ENCODE measurements around the gene TBXA2R.

TBXA2R gene

DNA sequence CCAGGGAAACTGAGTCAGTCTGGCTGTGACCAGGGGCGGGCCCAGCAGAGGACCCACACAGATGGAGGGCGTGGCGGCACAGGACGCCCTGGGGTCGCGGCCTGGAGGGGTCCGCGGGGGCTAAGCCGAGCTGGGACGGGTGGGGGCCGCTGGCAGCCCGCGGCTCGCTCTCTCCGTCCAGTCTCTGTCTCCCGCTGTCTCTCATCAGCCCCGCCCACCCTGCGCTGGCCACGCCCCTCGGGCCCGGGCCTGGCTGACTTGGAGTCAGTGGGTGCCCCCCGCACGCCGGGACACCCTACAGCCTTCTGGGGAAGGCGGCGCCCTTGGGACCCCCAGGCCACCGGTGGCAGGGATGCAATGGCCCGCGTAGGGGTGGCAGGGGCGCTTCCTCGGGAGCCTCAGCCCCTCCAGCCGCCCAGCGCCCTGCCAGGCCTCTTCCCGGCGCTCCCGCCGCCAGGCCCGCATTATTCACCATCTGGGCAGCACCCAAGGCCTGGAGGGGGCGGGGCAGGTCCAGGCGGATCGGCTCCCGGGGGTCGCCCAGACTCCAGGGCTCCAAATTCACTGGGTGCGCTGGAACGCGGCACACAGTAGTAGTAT, at the start of gene TBXA2R:
TSS of gene TBXA2R (minus strand) at position 186 of the 600 bp plus-strand sequence. CDS start 6,241 bp downstream, outside the sequence.
- TF ChIP-seq, protein P1, sequence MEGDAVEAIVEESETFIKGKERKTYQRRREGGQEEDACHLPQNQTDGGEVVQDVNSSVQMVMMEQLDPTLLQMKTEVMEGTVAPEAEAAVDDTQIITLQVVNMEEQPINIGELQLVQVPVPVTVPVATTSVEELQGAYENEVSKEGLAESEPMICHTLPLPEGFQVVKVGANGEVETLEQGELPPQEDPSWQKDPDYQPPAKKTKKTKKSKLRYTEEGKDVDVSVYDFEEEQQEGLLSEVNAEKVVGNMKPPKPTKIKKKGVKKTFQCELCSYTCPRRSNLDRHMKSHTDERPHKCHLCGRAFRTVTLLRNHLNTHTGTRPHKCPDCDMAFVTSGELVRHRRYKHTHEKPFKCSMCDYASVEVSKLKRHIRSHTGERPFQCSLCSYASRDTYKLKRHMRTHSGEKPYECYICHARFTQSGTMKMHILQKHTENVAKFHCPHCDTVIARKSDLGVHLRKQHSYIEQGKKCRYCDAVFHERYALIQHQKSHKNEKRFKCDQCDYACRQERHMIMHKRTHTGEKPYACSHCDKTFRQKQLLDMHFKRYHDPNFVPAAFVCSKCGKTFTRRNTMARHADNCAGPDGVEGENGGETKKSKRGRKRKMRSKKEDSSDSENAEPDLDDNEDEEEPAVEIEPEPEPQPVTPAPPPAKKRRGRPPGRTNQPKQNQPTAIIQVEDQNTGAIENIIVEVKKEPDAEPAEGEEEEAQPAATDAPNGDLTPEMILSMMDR (IDR thresholded peaks at IDR 0.05) = no peak

DNA sequence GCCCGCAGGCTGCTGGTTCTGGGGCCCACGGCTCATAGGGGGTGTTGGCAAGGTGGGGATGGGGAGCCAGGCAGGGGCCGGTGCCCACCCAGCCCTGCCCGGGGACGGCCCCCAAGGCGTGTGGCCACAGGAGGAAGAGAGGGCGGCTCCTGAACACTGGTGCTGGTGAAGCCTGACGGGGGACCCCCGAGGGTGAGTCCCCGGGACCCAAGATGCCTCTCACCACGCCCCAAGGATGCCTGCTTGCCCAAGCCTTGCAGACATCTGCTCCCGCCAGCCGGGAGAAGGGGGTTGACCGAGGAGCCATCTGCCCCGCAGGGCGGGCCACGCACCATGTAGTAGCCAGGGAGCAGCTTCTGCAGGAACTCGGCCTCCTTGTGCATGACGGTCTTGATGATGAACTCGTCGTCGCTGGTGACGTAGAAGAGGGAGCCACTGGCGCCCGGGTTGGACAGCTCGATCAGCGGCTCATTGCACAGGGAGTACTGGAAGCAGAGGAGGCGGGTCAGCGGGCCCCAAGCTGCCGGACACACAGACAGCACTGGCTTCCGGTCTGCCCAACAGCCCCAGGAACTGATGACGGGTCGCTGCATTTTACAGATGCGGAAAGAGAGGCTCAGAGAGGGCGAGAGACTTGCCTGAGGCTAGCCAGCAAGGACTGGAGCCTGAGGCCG, 49.5 kb upstream of the TBXA2R start:
- TF ChIP-seq, protein P1 (IDR thresholded peaks at IDR 0.05) = no peak

DNA sequence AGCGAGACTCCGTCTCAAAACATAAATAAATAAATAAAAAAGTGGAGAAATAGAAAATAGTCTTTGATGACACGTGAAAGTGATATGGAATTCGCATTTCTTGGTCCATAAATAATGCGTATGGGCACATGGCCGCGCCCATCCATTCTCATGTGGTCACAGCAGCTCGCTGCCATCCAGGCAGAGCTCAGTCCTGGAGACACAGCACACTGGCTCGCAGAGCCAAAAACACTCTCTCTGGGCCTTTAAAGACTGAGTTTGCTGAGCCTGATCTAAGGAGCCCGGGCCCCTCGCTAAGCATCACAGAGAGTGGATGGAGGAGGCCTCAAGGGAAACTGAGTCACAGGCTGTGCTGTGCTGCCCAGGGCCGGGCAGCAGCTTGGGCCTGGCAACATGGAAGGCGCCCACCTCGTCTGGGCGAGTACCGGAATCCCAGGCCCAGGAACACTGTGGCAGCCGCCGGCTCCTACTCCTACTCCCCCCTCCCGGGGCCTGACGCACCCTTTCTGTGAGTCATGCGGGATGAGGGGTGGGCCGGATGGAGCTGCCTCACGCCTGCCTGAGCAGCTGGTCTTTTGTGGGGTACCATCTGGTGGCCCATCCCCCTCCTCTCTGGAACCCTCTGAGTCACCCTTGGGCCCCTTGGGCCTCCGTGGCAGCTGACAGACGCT, 48.9 kb upstream of the TBXA2R start:
- TF ChIP-seq, protein P1 (IDR thresholded peaks at IDR 0.05) = no peak

DNA sequence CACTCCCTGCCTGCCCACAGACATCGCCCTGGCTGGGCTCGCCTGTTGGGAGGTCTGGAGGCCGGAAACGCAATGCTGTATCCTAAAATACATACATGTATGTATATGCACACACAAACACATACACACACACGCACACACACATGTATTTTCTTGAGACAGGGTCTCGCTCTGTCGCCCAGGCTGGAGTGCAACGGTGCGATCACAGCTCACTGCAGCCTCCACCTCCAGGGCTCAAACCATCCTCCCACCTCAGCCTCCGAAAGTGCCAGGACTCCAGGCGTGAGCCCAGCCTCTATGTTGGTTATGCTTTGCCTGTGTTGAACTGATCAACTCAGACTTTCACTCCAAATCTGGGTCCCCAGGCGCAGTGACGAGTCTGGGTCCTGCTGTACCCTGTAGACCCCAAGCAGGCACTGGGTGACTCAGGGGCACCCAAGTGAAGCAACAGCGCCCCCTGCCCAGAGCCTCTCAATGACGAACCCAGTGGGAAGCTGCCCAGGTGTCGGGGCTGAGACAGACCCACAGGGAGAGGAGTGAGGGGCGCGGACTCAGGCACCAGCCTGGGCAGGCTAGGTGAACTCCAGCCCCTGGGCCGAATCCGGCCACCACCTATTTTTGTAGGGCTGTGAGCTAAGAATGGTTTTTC, 47.3 kb upstream of the TBXA2R start:
- TF ChIP-seq, protein P1 (IDR thresholded peaks at IDR 0.05) = no peak

DNA sequence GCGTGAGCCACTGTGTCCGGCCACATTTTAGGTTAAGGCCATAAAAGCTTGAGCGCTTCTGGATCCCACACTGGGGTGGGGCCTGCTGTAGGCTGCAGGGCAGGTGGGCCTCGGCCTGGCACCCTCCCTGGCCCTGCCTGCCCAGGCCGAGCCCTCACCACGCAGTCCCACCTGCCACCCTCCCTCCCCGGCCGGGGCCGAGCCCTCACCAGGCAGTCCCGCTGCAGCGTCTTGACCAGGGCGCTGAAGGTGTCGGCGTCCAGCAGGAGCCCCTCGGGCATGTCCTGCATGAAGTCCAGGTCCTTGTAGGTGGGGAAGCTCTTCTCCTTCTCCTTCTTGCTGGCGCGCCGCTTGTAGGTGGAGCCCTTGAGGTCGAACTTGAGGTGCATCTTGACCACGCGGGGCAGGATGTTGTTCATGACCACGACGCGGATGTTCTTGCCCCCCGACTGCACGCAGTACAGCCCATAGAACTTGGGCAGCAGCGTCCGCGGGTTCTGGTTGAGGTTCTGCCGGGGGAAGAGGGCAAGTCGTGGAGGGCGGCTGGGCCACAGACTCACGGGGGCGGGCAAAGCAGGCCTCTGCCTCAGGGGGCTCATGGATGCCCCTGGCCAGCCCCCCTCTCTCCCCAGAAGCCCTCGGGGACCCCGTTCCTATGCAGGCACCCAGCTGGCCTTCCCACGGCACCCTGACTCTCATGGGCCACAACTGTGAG, 46.6 kb upstream of the TBXA2R start:
- TF ChIP-seq, protein P1 (IDR thresholded peaks at IDR 0.05) = no peak

DNA sequence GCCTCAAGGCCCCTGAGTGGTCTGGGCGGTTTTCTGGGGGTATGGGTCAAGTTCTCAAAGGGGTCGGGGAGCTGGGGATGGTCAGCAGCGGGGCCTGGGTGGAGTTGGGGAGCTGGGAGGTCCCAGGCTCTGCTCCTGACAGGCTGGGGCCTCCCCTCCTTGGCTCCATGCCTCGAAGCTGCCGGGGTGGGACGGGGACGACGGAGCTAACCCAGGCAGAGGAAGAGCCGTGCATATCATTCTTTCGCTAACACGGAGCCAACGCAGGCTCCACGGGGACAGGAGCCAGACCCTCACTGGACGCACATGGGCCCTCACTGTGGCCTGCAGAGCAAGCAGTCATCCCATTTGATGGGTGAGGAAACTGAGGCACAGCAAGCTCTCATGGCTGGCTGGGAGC, 45.7 kb upstream of the TBXA2R start:
- TF ChIP-seq, protein P1 (IDR thresholded peaks at IDR 0.05) = no peak

DNA sequence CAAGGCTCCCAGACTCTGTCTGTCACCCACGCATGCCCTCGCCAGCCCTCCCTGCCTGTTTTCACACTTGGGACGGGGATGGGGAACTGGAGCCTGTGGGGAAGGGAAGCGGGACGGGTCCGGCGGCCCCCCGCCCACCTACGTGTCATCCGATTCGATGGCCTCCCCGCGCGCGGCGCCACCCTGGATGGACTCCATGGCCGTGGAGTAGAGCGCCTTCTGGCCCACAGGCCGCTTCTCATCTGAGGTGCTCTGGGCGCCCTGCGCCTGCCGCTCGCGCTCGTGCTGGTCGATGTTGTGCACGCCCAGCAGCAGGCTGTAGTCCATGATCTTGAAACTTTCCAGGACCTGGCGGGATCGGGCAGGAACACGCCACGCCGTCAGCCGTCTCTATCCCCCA, 45.0 kb upstream of the TBXA2R start:
- TF ChIP-seq, protein P1 (IDR thresholded peaks at IDR 0.05) = no peak

All from LNCAP (cell line).